Esophagus (tissue), 2 donors: ENCODE measurements around the gene ACOX2. TPM values are rescaled to one million over a fixed set of nuclear protein-coding genes. Genes with fewer than 3 reads are reported as not detected.

Source experiments
- polyA plus RNA-seq, 2 donors: library from polyadenylated mRNA; stranded (reverse); fragments of 200-250 nt; gene quantifications; one replicate each; pipeline ENCODE4 v1.2.3, GENCODE V29; 2013
- donor health status: healthy with polysubstance abuse.
- donor health status: Bipolar disorder and iron deficiency.

The ACOX2 gene
- polyA plus RNA-seq, 2 donors: 13.9 to 19.7 TPM

Other genes with a start within 250 kb of the ACOX2 start
- 1 to 10 TPM; 7.5 to 8.4 TPM for gene RPP14, start 230.9 kb downstream of the ACOX2 start, polyA plus RNA-seq
- gene HTD2, start 230.7 kb downstream of the ACOX2 start, polyA plus RNA-seq: 1 to 10 TPM; 1.3 to 5.9 TPM
- gene PXK, start 204.3 kb downstream of the ACOX2 start, polyA plus RNA-seq: 1 to 10 TPM; 3.2 to 6.0 TPM
- 10 to 100 TPM; 59.0 to 82.0 TPM for gene PDHB, start 103.4 kb downstream of the ACOX2 start, polyA plus RNA-seq
- gene KCTD6, start 45.1 kb downstream of the ACOX2 start, polyA plus RNA-seq: 10 to 100 TPM in 1 of 2 donors, 1 to 10 TPM in 1; 9.2 to 11.2 TPM
- 1 to 10 TPM; 6.3 to 7.2 TPM for gene FAM107A, start 40.2 kb upstream of the ACOX2 start, polyA plus RNA-seq
- gene FAM3D, start 129.6 kb upstream of the ACOX2 start, polyA plus RNA-seq: 100 to 1,000 TPM; 316 to 493 TPM